ENCODE measurements around the gene NRL. TPM values are rescaled to one million over a fixed set of nuclear protein-coding genes. Genes with fewer than 3 reads are reported as not detected.

The NRL gene
- total and polyA plus RNA-seq, 10 of the 15 experiments (the other 5 are each of a cell fraction or from before 2014, with no cell fraction given), result 0.11 to 4.4 (median 2.2) TPM

GRCh38 chr14:24113801-24114531 lies 783 bp downstream of the NRL start (continued):
- TF ChIP-seq ZBTB40 (IDR thresholded peaks at IDR 0.05; ENCODE audit: borderline replicate concordance) (peak; percentile 84; the same call in 1 of the 2 replicates), SRF (IDR thresholded peaks at IDR 0.05; ENCODE audit: low read depth in 2 of 2, low read length in 2 of 2) (0 out of 4 replicates have a peak, but pooled peaks of 1 of the 2 experiments have one; percentile 12), GABPA (IDR thresholded peaks at IDR 0.05; ENCODE audit: low read depth) (peak; percentile 85), TAF1 (IDR thresholded peaks at IDR 0.05; ENCODE audit: borderline replicate concordance, low read depth, low read length) (peak; percentile 59; the same call in 1 of the 2 replicates), ASH2L (IDR thresholded peaks at IDR 0.05; ENCODE audit: borderline replicate concordance, low read depth) (peak; percentile 64; the same call in 1 of the 2 replicates), ATF7 (IDR thresholded peaks at IDR 0.05; ENCODE audit: low read depth) (peak; percentile 40; the same call in 1 of the 2 replicates), LARP7 (IDR thresholded peaks at IDR 0.05) (peak; percentile 65; the same call in 1 of the 2 replicates), PKNOX1 (IDR thresholded peaks at IDR 0.05) (no peak), PML (IDR thresholded peaks at IDR 0.05; ENCODE audit: low read length) (peak; percentile 91; the same call in 1 of the 2 replicates), CBX3 (IDR thresholded peaks at IDR 0.05; ENCODE audit: borderline replicate concordance, low read depth) (no peak), ZBTB11 (CRISPR knock-in tag; IDR thresholded peaks at IDR 0.05) (no peak), SIN3A (IDR thresholded peaks at IDR 0.05; ENCODE audit: low read depth, low read length) (peak; percentile 48; the same call in 1 of the 2 replicates), NFXL1 (IDR thresholded peaks at IDR 0.05; ENCODE audit: borderline replicate concordance) (no peak), POU2F2 (IDR thresholded peaks at IDR 0.05; ENCODE audit: borderline replicate concordance, low read depth, low read length) (peak; percentile 8; the same call in 2 of the 3 replicates), ZNF24 (IDR thresholded peaks at IDR 0.05) (no peak)
- TF ChIP-seq, protein P1, sequence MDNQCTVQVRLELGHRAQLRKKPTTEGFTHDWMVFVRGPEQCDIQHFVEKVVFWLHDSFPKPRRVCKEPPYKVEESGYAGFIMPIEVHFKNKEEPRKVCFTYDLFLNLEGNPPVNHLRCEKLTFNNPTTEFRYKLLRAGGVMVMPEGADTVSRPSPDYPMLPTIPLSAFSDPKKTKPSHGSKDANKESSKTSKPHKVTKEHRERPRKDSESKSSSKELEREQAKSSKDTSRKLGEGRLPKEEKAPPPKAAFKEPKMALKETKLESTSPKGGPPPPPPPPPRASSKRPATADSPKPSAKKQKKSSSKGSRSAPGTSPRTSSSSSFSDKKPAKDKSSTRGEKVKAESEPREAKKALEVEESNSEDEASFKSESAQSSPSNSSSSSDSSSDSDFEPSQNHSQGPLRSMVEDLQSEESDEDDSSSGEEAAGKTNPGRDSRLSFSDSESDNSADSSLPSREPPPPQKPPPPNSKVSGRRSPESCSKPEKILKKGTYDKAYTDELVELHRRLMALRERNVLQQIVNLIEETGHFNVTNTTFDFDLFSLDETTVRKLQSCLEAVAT (IDR thresholded peaks at IDR 0.05), result peak; percentile 79; the same call in 1 of the 2 replicates
- TF ChIP-seq, protein P2, sequence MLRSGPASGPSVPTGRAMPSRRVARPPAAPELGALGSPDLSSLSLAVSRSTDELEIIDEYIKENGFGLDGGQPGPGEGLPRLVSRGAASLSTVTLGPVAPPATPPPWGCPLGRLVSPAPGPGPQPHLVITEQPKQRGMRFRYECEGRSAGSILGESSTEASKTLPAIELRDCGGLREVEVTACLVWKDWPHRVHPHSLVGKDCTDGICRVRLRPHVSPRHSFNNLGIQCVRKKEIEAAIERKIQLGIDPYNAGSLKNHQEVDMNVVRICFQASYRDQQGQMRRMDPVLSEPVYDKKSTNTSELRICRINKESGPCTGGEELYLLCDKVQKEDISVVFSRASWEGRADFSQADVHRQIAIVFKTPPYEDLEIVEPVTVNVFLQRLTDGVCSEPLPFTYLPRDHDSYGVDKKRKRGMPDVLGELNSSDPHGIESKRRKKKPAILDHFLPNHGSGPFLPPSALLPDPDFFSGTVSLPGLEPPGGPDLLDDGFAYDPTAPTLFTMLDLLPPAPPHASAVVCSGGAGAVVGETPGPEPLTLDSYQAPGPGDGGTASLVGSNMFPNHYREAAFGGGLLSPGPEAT (IDR thresholded peaks at IDR 0.05; ENCODE audit: low read depth), result peak; percentile 98

Measured in GM12878 (cell line).